Limb (tissue), 2 donors: ENCODE measurements around the gene TUBA4B.
A peak's percentile ranks its signal among the peaks of the same experiment; 100 is the strongest.

Experiments used
- DNase-seq, 2 donors: peaks; one replicate each; pipeline ENCODE4 v3.0.0-alpha.2; 2016; ENCODE audit errors: extremely low spot score in 2 of 2

Gene TUBA4B

GRCh38 chr2:219218732-219219701, 34.0 kb upstream of the TUBA4B start, which contains the start of gene ABCB6:
Gene ABCB6 (minus strand): TSS chr2:219218958. CDS start chr2:219218673, 285 bp downstream.
- DNase-seq, result peak; percentile 97 to 99

DNA sequence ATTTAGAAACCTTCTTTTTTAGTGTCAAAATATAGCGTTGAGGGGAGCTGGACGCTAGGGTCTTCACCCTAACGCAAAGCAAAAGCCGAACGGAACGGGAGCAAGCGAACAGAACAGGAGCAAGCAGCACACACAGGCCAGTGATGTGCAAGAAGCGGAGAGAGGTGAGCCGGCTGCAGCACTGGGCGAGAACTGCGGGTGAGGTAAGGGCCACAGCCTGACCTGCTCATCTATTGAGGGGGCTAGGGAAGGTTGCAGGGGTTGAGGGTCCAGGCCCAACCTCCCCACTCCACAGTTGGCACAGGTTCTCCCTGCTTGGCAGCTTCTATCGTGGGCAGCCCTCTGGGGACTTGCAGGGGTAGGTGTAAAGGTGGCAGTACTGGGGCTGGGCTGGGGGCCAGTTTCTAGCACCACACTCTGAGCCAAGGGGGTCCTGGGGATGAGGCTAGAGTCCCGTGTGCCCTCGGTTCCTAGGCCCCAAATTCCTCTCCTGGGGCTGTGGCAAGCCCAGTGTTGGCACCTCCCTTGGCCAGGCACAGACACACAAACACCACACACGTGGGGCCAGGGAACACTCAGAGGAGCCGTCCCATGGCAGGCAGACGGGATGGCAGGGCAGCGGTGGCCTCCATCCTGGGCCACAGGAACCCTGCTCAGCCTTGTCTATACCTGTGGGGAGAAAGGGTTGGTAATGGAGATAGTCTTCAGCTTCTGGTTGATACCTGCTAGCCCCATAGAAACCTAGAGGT, 33.1 kb upstream of the TUBA4B start:
- DNase-seq, result no peak

GRCh38 chr2:219220652-219221402, 32.2 kb upstream of the TUBA4B start:
- DNase-seq, result no peak

GRCh38 chr2:219221957-219222518, 31.0 kb upstream of the TUBA4B start:
- DNase-seq, result no peak

DNA sequence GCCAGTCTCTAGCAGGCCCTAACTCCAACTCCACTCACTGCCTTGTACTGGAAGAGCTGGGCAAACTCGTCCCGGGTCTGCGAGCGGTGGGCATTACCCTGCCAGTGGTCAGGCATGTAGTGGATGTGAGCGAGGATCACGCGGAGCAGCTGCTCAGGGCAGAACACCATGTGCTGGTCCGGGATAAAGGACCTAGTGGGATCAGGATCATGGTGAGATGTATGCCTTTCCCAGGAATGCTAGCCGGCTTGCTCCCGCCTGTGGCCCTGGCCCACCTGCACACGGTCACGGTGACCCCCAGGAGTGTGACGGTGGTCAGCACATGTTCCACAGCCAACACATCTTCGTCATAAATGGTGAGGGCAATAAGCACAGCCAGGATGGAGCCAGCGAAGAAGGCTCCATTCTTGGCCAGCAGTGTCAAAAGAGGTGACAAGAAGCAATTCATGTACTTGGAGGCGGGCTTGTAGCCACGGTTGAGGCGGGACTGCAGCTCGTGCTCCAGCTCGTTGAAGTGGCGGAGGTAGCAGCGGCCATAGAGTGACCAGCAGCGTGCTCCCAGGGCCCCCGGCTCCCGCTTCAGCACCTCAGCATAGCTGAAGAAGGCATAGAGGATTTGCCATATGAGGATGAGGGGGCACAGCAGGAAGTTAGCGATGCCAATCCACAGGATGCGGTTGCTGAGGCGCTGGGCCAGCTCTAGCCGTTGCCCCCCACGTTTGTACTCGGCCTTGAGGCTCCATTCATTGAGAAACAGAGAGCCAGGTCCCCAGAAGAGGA, 29.0 kb upstream of the TUBA4B start:
- no peak for DNase-seq

GRCh38 chr2:219225350-219225749, 27.7 kb upstream of the TUBA4B start:
- no peak for DNase-seq

GRCh38 chr2:219228041-219228910, 24.8 kb upstream of the TUBA4B start:
- no peak for DNase-seq

DNA sequence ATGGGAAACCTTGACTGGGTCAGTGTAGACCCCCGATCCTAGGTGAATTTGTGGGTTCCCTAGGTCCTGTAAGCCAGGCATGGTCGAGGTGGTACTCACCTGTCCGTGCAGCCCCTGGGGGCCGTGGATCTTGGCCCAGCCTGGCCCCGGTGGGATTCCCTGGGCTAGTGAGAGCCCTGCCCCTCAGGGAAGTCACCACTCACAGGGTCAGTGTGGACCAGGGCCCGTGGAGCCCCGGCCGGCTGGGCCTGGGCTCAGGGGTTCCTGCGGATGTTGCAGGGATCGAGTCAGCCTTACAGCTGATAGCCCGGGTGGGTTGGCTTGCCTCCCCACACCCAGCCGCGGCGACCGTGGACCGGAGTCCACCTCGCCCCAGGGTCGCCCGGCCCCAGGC, 24.1 kb upstream of the TUBA4B start:
- DNase-seq, result no peak

DNA sequence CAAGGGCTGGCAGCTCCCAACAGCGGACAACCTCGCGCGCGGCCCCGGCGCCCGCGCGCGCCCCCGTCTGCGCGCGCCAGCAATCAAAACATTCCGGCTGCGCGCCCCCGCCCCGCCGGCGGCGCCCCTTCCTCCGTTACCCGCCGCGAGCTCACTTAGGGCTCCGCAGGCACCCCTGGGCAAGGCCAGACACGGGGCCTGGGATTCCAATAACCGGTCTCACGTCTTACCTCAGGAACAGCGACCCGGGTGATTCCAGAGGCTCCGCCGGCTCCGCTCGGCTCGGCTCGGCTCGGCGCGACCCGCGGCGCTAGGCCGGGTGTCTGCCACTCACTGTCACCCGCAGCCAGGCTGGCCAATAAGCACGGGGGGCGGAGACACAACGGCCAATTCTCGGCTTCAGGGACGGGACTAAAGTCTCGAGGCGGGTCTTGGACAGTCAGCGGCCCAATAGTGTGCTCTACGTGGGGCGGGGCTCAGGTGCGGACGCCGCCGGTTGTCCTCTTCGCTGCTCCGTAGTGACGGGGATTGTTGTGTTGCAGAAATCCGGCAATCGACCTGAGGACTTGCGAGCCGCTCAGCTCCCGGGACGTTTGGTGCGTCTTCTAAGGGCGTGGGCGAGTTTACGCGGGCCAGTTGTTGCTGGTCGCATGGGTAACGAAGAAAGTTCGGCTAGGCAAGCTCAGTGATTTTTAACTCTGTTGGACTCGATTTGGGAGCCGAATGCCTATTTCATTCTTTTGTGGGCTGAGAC, 23.6 kb upstream of the TUBA4B start, which contains the start of the genes ANKZF1 and ATG9A:
ANKZF1 (plus strand) TSS at position 502 of the 754 bp plus-strand sequence. CDS start 452 bp downstream, outside the sequence.
ATG9A (minus strand) TSS at position 332 of the 754 bp plus-strand sequence. CDS start 1,612 bp downstream, outside the sequence.
- peak; percentile 98 to 99 for DNase-seq

- no peak for DNase-seq
Measured at GRCh38 chr2:219230059-219230540, 22.9 kb upstream of the TUBA4B start.

- DNase-seq, result no peak
Measured at GRCh38 chr2:219234331-219234730, 18.7 kb upstream of the TUBA4B start.

DNA sequence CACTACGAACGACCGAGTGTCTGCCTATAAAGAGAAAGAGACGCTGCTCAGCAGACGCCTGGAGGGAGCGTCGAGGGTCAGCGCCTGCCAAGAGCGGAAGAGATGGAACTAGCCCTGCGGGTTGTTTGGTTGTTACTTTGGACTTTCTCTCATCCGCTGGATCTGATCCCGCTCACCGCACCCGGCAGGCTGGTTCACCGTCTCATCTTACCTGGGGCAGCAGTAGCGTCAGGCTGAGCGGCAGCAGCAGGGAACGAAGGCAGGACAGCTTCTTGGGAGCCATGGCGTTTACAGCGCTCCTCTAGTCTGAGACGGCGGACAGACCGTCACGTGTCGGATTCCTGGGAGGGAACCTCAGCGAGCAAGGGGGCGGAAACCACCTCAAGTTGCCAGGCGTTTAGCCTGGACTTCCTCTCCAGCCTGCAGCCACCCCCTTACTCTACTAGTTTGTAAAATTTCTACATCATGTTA, 9.7 kb upstream of the TUBA4B start:
- no peak for DNase-seq

DNA sequence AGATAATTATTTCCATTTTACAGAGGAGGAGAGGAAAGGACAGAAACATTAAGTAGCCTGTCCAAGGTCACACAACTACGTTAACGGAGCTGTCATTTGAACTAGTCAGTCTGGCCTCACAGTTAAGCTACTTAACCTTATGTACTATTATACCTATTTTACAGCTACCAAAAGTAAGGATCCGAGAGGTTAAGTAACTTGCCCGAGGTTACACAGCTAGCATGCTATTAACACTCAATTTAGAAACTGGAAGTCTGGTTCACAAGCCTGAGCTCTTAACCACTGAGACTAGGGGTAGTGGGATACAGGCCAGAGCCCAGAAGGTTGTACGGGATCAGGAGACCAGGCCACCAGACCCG, 8.3 kb upstream of the TUBA4B start:
- DNase-seq, result no peak

- DNase-seq, result peak; percentile 91 to 96
Measured at GRCh38 chr2:219245148-219245898, 7.7 kb upstream of the TUBA4B start, which contains the start of the genes GLB1L and STK16. Gene GLB1L (minus strand): TSS chr2:219245444. CDS start chr2:219243573, 1,871 bp downstream. Gene STK16 (plus strand): TSS chr2:219245479. CDS start chr2:219246000, 521 bp downstream.

- DNase-seq, result no peak
Measured at GRCh38 chr2:219245899-219246230, 7.2 kb upstream of the TUBA4B start.

DNA sequence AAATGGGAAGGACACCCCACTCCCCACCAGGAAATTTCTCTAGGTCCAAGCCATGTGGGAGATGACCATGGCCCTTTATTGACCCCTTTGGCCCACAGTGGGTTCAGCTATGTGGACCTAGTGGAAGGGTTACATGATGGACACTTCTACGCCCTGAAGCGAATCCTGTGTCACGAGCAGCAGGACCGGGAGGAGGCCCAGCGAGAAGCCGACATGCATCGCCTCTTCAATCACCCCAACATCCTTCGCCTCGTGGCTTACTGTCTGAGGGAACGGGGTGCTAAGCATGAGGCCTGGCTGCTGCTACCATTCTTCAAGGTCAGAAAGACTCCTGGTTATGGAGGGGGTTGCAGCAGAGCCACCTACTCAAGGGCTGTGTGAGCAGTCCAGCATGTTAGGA, 6.5 kb upstream of the TUBA4B start:
- DNase-seq, result no peak
